MM.1S (cell line): Measurements from ENCODE around the gene RAD1.

Source experiments
- DNase-seq: peaks from one replicate; pipeline ENCODE4 v3.0.0-alpha.2; 2015
- H2AFZ ChIP-seq: fragments of 300-600 bp; sonication (generic); 2 replicates; pipeline ENCODE4 v1.6.0; 2016; ENCODE audit warnings: antibody characterized with exemption, low read length
- H3F3A ChIP-seq: fragments of 300-600 bp; sonication (generic); 2 replicates; pipeline ENCODE4 v1.6.1; 2016; ENCODE audit warnings: mild to moderate bottlenecking, antibody characterized with exemption, low read length, moderate library complexity, mixed read lengths; ENCODE audit not compliant: insufficient read depth
- H3K27ac ChIP-seq: fragments of 300-600 bp; sonication (generic); 2 replicates; pipeline ENCODE4 v1.5.1; 2016; ENCODE audit warnings: mild to moderate bottlenecking, low read length
- H3K27me3 ChIP-seq: fragments of 300-600 bp; sonication (generic); replicated peaks from 2 replicates; pipeline ENCODE4 v1.6.0; 2016; ENCODE audit warnings: low read length; ENCODE audit not compliant: insufficient read depth
- H3K36me3 ChIP-seq: fragments of 300-600 bp; sonication (generic); replicated peaks from 2 replicates; pipeline ENCODE4 v1.6.1; 2016; ENCODE audit warnings: mild to moderate bottlenecking, low read length, mixed read lengths; ENCODE audit not compliant: insufficient read depth
- H3K4me1 ChIP-seq: fragments of 300-600 bp; sonication (generic); 2 replicates; pipeline ENCODE4 v1.6.1; 2016; ENCODE audit warnings: low read length, mixed read lengths
- H3K4me2 ChIP-seq: fragments of 300-600 bp; sonication (generic); 2 replicates; pipeline ENCODE4 v1.6.0; 2016; ENCODE audit warnings: low read depth, low read length
- H3K4me3 ChIP-seq: fragments of 300-600 bp; sonication (generic); 2 replicates; pipeline ENCODE4 v1.5.1; 2016; ENCODE audit warnings: low read length, mixed read lengths
- H3K79me2 ChIP-seq: fragments of 300-600 bp; sonication (generic); 2 replicates; pipeline ENCODE4 v1.6.1; 2016; ENCODE audit warnings: mixed run types, low read length, mixed read lengths
- H3K9ac ChIP-seq: fragments of 300-600 bp; sonication (generic); 2 replicates; pipeline ENCODE4 v1.6.1; 2016; ENCODE audit warnings: low read length, mixed read lengths
- H3K9me2 ChIP-seq: fragments of 300-600 bp; sonication (generic); replicated peaks from 2 replicates; pipeline ENCODE4 v1.6.1; 2016; ENCODE audit warnings: mild to moderate bottlenecking, low read length, mixed read lengths; ENCODE audit not compliant: insufficient read depth
- H3K9me3 ChIP-seq: fragments of 300-600 bp; sonication (generic); replicated peaks from 2 replicates; pipeline ENCODE4 v1.6.1; 2016; ENCODE audit warnings: mild to moderate bottlenecking, low read length, mixed read lengths; ENCODE audit not compliant: insufficient read depth
- H4K20me1 ChIP-seq: fragments of 300-600 bp; sonication (generic); 2 replicates; pipeline ENCODE4 v1.6.1; 2016; ENCODE audit warnings: mild to moderate bottlenecking, low read length, moderate library complexity, mixed read lengths; ENCODE audit not compliant: insufficient read depth
- EZH2 ChIP-seq: fragments of 300-600 bp; sonication (generic); optimal IDR thresholded peaks from 2 replicates; pipeline ENCODE3; 2017; ENCODE audit warnings: low read depth, mild to moderate bottlenecking, antibody characterized with exemption, low read length, mixed read lengths
- EZH2phosphoT487 ChIP-seq: fragments of 300-600 bp; sonication (generic); IDR thresholded peaks from 2 replicates; pipeline ENCODE4 v1.6.1; 2018; ENCODE audit warnings: antibody characterized with exemption, low read length
- TF ChIP-seq, protein P1 (sequence below): fragments of 300-600 bp; sonication (generic); IDR thresholded peaks from 2 replicates; pipeline ENCODE4 v1.5.1; 2016; ENCODE audit warnings: antibody characterized with exemption, low read length, mixed read lengths

RAD1 gene

DNA sequence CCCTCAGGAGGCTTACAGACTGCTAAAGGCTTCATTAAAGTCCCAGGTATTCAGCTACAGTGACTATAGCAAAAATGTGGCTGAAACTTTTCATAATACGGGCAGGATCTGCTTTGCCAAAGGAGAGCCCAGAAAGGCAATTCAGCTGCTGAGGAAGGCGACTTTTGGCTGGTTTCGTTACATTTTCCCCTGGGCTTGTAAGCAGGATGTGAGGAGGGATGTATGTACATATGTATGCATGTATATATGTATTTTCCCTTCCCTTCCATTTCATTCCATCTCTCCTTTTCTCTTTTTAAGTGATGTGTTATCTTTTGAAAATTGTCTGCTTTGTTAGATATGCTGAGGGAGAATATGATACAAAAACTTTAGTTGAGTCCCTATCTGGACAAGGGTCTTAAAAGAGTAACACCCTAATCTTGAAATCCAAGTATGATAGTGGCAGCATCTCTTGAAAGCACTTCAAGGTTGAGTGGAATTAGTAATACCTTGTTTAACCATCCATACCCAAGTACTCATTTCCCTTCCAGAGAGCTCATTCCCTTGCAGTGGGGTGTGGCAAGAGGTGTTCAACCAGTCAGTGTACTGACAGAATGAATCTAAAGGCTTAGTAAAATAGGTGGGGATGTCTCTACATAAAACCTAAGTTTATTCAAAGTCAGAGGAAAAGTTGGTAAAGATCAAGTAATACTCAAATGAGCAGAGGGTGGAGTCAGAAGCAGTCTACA is 28.7 kb downstream of the RAD1 start:
- no peak for DNase-seq
- Histone ChIP-seq H3K27me3 (no peaks in the 10 kb centered on the region), H3K9ac (no peak overlapping the region), H3K4me3 (no peak overlapping the region), H3K36me3 (no peaks in the 10 kb centered on the region), H4K20me1 (no peaks in the 10 kb centered on the region), H3K9me3 (no peaks in the 10 kb centered on the region), H3K27ac (no peak overlapping the region), H3K79me2 (no peaks in the 10 kb centered on the region), H3K4me2 (no peak overlapping the region), H3F3A (no peaks in the 10 kb centered on the region), H2AFZ (no peak overlapping the region), H3K9me2 (no peaks in the 10 kb centered on the region), H3K4me1 (no peaks in the 10 kb centered on the region)
- TF ChIP-seq, protein P1, sequence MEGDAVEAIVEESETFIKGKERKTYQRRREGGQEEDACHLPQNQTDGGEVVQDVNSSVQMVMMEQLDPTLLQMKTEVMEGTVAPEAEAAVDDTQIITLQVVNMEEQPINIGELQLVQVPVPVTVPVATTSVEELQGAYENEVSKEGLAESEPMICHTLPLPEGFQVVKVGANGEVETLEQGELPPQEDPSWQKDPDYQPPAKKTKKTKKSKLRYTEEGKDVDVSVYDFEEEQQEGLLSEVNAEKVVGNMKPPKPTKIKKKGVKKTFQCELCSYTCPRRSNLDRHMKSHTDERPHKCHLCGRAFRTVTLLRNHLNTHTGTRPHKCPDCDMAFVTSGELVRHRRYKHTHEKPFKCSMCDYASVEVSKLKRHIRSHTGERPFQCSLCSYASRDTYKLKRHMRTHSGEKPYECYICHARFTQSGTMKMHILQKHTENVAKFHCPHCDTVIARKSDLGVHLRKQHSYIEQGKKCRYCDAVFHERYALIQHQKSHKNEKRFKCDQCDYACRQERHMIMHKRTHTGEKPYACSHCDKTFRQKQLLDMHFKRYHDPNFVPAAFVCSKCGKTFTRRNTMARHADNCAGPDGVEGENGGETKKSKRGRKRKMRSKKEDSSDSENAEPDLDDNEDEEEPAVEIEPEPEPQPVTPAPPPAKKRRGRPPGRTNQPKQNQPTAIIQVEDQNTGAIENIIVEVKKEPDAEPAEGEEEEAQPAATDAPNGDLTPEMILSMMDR, result no peak
- TF ChIP-seq EZH2 (no peak), EZH2phosphoT487 (no peak)

DNA sequence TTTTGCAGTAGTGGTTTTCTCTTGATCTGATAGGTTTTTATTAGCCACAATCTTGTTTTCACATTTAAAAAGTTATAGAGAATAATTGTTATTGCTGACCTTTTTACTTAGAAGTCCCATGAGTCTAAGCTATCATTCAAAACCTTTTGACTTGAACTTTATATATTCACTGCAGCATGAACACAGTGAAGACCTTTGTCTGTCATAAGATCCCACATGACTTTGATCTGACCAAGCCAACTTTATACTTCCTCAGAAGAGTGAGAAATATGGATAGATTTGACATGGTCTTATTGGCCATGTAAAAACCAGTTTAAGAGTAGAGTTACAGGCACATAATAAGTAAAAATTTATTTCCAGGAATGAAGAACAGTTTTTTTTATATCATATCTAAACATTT is 34.1 kb downstream of the RAD1 start:
- H3K36me3 ChIP-seq, result no peaks in the 10 kb centered on the region
- no peaks in the 10 kb centered on the region for H3K9me3 ChIP-seq
- no peaks in the 10 kb centered on the region for H3K27me3 ChIP-seq
- no peak overlapping the region for H3K4me3 ChIP-seq
- no peak overlapping the region for H3K9ac ChIP-seq
- H3K79me2 ChIP-seq, result no peaks in the 10 kb centered on the region
- H3F3A ChIP-seq, result no peaks in the 10 kb centered on the region
- TF ChIP-seq EZH2phosphoT487 (no peak), EZH2 (no peak)
- TF ChIP-seq, protein P1, result no peak
- no peak for DNase-seq
- H3K4me1 ChIP-seq, result no peaks in the 10 kb centered on the region
- H4K20me1 ChIP-seq, result no peaks in the 10 kb centered on the region
- no peak overlapping the region for H2AFZ ChIP-seq
- no peak overlapping the region for H3K27ac ChIP-seq
- no peak overlapping the region for H3K4me2 ChIP-seq
- H3K9me2 ChIP-seq, result no peaks in the 10 kb centered on the region

DNA sequence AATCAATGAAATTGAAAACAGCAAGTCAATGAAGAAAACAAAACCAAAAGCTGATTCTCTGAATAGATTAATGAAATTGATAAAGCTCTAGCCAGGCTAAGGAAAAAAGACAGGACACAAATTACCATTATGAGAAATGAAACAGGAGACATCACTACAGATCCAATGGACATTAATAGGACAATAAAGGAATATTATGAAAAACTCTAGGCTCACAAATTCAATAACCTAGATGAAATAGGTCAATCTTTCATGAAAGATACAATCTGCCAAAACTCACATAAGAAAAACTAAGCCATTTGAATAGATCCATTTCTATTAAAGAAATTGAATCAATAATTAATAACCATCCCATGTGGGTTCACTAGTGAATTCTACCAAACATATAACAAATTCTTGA is 39.0 kb downstream of the RAD1 start:
- H3K4me3 ChIP-seq, result no peak overlapping the region
- H3K9me3 ChIP-seq, result no peaks in the 10 kb centered on the region
- no peak overlapping the region for H3K4me2 ChIP-seq
- H3K79me2 ChIP-seq, result no peaks in the 10 kb centered on the region
- no peak overlapping the region for H3K9ac ChIP-seq
- H3K36me3 ChIP-seq, result no peaks in the 10 kb centered on the region
- no peak for DNase-seq
- no peaks in the 10 kb centered on the region for H3F3A ChIP-seq
- no peak for TF ChIP-seq EZH2
- TF ChIP-seq, protein P1, result no peak
- no peak for TF ChIP-seq EZH2phosphoT487
- H2AFZ ChIP-seq, result no peak overlapping the region
- no peaks in the 10 kb centered on the region for H3K9me2 ChIP-seq
- no peaks in the 10 kb centered on the region for H3K27me3 ChIP-seq
- no peak overlapping the region for H3K27ac ChIP-seq
- no peaks in the 10 kb centered on the region for H3K4me1 ChIP-seq
- H4K20me1 ChIP-seq, result no peaks in the 10 kb centered on the region
